Measurements from ENCODE around the gene PXDN.

PXDN gene

DNA sequence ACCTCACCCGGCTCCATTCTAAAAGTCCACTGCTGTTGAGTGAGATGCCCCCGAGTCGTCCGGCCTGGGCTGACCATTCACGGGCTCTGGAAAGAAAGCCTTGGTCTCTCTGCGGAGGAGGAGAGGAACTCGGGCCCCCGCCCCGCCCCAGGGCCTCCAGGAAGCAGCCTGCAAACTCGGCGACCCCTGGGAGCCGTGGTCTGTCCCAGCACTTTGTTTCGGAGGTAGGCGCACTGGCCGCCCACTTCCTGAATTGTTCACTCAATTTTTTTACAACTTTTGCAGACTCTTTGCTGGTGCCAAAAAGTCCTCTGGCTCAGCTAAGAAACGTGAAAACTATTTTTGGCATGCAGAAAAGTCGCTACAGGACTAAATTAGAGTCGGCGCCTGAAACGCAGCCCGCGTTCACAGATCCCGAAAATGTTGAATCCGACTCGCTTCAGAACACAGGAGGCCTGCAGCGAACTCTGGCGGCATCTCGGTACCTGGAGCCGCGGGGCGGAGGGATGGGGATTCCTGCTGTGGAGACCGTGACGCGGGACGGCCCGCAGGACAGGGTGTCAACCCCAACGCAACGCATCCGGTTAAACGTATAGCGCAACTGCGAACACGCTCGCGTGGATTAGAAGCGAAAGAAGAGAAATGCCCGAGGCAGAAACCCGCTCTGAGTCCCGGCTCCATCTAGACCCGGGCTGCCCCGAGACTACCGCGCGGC is 1.5 kb downstream of the PXDN start:
- Histone ChIP-seq H3K27me3 (ENCODE audit: control insufficient read depth, low read length) (no peaks in the 10 kb centered on the region), H3K36me3 (ENCODE audit: control insufficient read depth, low read length) (no peaks in the 10 kb centered on the region), H3F3A (ENCODE audit: control insufficient read depth, insufficient read depth) (no peaks in the 10 kb centered on the region), H3K4me1 (ENCODE audit: control insufficient read depth, low read length) (no peaks in the 10 kb centered on the region), H3K4me3 (ENCODE audit: low read length) (no peak overlapping the region), H3K9me3 (ENCODE audit: control insufficient read depth, insufficient read depth, low read length) (peaks cover 23% of the 10 kb centered on the region; the same call in 1 of the 2 replicates), H3K79me2 (ENCODE audit: control insufficient read depth, low read length) (no peaks in the 10 kb centered on the region), H3K27ac (ENCODE audit: low read depth, low read length) (no peak overlapping the region), H4K20me1 (ENCODE audit: control insufficient read depth, insufficient read depth, low read depth, low read length) (no peaks in the 10 kb centered on the region), H3K4me2 (ENCODE audit: low read length) (no peak overlapping the region), H3K9me2 (replicated peaks; ENCODE audit: control insufficient read depth, low read length) (no peaks in the 10 kb centered on the region)
- TF ChIP-seq CTCF (IDR thresholded peaks at IDR 0.05; ENCODE audit: low read depth, low read length, poor library complexity, severe bottlenecking) = no peak
- no peak for TF ChIP-seq EZH2phosphoT487 (IDR thresholded peaks at IDR 0.05; ENCODE audit: borderline replicate concordance, low read length)

GRCh38 chr2:1742301-1742680 is 2.0 kb downstream of the PXDN start:
- Histone ChIP-seq H3K4me1 (ENCODE audit: control insufficient read depth, low read length) (no peaks in the 10 kb centered on the region), H3K27me3 (ENCODE audit: control insufficient read depth, low read length) (no peaks in the 10 kb centered on the region), H3K4me3 (ENCODE audit: low read length) (no peak overlapping the region), H4K20me1 (ENCODE audit: control insufficient read depth, insufficient read depth, low read depth, low read length) (no peaks in the 10 kb centered on the region), H3K9me2 (replicated peaks; ENCODE audit: control insufficient read depth, low read length) (no peaks in the 10 kb centered on the region), H3F3A (ENCODE audit: control insufficient read depth, insufficient read depth) (no peaks in the 10 kb centered on the region), H3K9me3 (ENCODE audit: control insufficient read depth, insufficient read depth, low read length) (peaks cover 23% of the 10 kb centered on the region; the same call in 1 of the 2 replicates), H3K4me2 (ENCODE audit: low read length) (no peak overlapping the region), H3K27ac (ENCODE audit: low read depth, low read length) (no peak overlapping the region), H3K36me3 (ENCODE audit: control insufficient read depth, low read length) (no peaks in the 10 kb centered on the region), H3K79me2 (ENCODE audit: control insufficient read depth, low read length) (no peaks in the 10 kb centered on the region)
- TF ChIP-seq CTCF (IDR thresholded peaks at IDR 0.05; ENCODE audit: low read depth, low read length, poor library complexity, severe bottlenecking) (no peak), EZH2phosphoT487 (IDR thresholded peaks at IDR 0.05; ENCODE audit: borderline replicate concordance, low read length) (no peak)

DNA sequence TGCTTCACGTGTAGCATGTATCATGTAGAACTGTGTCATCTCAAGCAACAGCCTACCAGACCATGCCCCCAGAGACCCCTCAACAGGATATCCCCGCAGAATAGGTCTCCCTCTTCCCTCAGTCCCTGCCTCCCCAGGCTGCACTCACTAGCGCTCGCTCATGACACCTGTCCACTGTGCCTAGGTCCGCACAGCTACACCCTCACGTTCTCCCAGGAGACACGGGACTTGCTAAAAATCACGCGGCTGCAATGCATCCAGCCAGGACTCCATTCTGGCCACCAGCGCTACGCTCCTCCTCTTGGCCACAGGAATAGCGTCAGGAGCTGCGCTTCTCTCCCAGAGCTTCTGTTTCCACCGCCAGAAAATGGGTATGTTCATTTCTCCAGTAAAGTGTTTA is 2.5 kb downstream of the PXDN start:
- H3K9me3 ChIP-seq (ENCODE audit: control insufficient read depth, insufficient read depth, low read length) = peaks cover 23% of the 10 kb centered on the region; the same call in 1 of the 2 replicates
- no peaks in the 10 kb centered on the region for H3K4me1 ChIP-seq (ENCODE audit: control insufficient read depth, low read length)
- H4K20me1 ChIP-seq (ENCODE audit: control insufficient read depth, insufficient read depth, low read depth, low read length) = no peaks in the 10 kb centered on the region

More for the DNA sequence above, 2.5 kb downstream of the PXDN start:
- Histone ChIP-seq H3K4me3 (ENCODE audit: low read length) (no peak overlapping the region), H3F3A (ENCODE audit: control insufficient read depth, insufficient read depth) (no peaks in the 10 kb centered on the region), H3K79me2 (ENCODE audit: control insufficient read depth, low read length) (no peaks in the 10 kb centered on the region), H3K27ac (ENCODE audit: low read depth, low read length) (no peak overlapping the region), H3K9me2 (replicated peaks; ENCODE audit: control insufficient read depth, low read length) (no peaks in the 10 kb centered on the region), H3K36me3 (ENCODE audit: control insufficient read depth, low read length) (no peaks in the 10 kb centered on the region), H3K27me3 (ENCODE audit: control insufficient read depth, low read length) (no peaks in the 10 kb centered on the region), H3K4me2 (ENCODE audit: low read length) (no peak overlapping the region)
- TF ChIP-seq EZH2phosphoT487 (IDR thresholded peaks at IDR 0.05; ENCODE audit: borderline replicate concordance, low read length) (no peak), CTCF (IDR thresholded peaks at IDR 0.05; ENCODE audit: low read depth, low read length, poor library complexity, severe bottlenecking) (no peak)

All from DOHH2 (cell line).